Heart right ventricle (tissue), 16 donors: ENCODE results near the gene KCTD19. TPM values are rescaled to one million over a fixed set of nuclear protein-coding genes. Genes with fewer than 3 reads are reported as not detected.

Source experiments
- ATAC-seq, 8 donors: fragments of 200-7000 bp; cut with Tn5 transposase; one replicate each; pipeline ENCODE4 v1.9.1; 2020; ENCODE audit warnings: mild to moderate bottlenecking in 8 of 8, moderate library complexity in 8 of 8, moderate number of reproducible peaks in 1 of 8
- DNase-seq, 2 donors: peaks; one replicate each; pipeline ENCODE4 v3.0.0-alpha.2; 2020
- H3K27ac ChIP-seq, 10 donors: fragments of 200-600 bp; sonication (generic) in 2 of 10; one replicate each; pipeline versions ENCODE4 v1.5.0 to v1.8.0; 2020 to 2022; ENCODE audit warnings: mild to moderate bottlenecking in 3 of 10
- H3K27me3 ChIP-seq, 7 donors: fragments of 200-600 bp; one replicate each; pipeline ENCODE4 v1.8.0; 2021 to 2022; ENCODE audit warnings: mild to moderate bottlenecking in 2 of 7
- H3K36me3 ChIP-seq, 9 donors: fragments of 200-600 bp; sonication (generic) in 1 of 9; one replicate each; pipeline versions ENCODE4 v1.5.0 to v1.8.0; 2020 to 2022; ENCODE audit warnings: mild to moderate bottlenecking in 2 of 9
- H3K4me1 ChIP-seq, 9 donors: fragments of 200-600 bp; sonication (generic) in 1 of 9; one replicate each; pipeline versions ENCODE4 v1.5.0 to v1.8.0; 2020 to 2022; ENCODE audit warnings: mild to moderate bottlenecking in 4 of 9
- H3K4me3 ChIP-seq, 10 donors: fragments of 200-600 bp; sonication (generic) in 2 of 10; one replicate each; pipeline versions ENCODE4 v1.5.0 to v1.8.0; 2020 to 2022; ENCODE audit warnings: mild to moderate bottlenecking in 7 of 10, moderate library complexity in 2 of 10
- H3K9me3 ChIP-seq, 11 donors: fragments of 200-600 bp in 10 of 11; sonication (generic) in 2 of 11; one replicate each; pipeline versions ENCODE4 v1.5.0 to v1.8.0; 2013 to 2022; ENCODE audit warnings: mild to moderate bottlenecking in 2 of 11, control low read depth in 1 of 11, moderate library complexity in 1 of 11
- CTCF ChIP-seq, 9 donors: fragments of 200-600 bp; sonication (generic) in 2 of 9; IDR thresholded peaks; one replicate each; pipeline versions ENCODE4 v1.5.0 to v1.8.0; 2021 to 2022; ENCODE audit warnings: antibody characterized with exemption in 9 of 9, mild to moderate bottlenecking in 5 of 9, moderate library complexity in 1 of 9
- WGBS, 2 donors: extraction: QIAGEN DNeasy Blood & Tissue Kit; methylation state at CpG; one replicate each; pipeline ENCODE4 v1.1.7; 2013; ENCODE audit warnings: inconsistent platforms in 1 of 2; 5-methylcytosine and 5-hydroxymethylcytosine counted together
- intact Hi-C, 10 donors: fragments of 100-400 bp; cut with DNase I; formaldehyde crosslinking; loops; one replicate each; pipeline versions ENCODE4 v1.11.1 to v1.14.2; 2022
- polyA plus RNA-seq, 2 donors: library from polyadenylated mRNA; stranded (reverse); fragments of 200-250 nt; gene quantifications; one replicate each; pipeline ENCODE4 v1.2.3, GENCODE V29; 2013
- total RNA-seq, 10 donors: library from RNA; stranded (reverse); fragmentation: NEBNext Ultra II Directional in 3 of 10; extraction: Animal tissue kit (Norgen Biotek cat#: 25700) in 3 of 10; gene quantifications; one replicate each; pipeline versions ENCODE4 v1.2.1 to v1.2.4, GENCODE V29; 2021 to 2023
- donor health status: Arrhythmogenic right ventricular cardiomyopathy.
- donor health status: ischemic (EF 13 %, LVEDD 7.1; RV severe dilation, severe dysfunction).
- donor health status: healthy with polysubstance abuse.
- donor health status: DM: no; HTN: yes; CAD: no.
- donor health status: DM: no; HTN: no; CAD: no.
- donor health status: ischemic (EF 25% LVEDD 6.9; RV normal size, moderate dysfunction).
- donor health status: ischemic (EF 25% LVEDD 5.7; RV mildly dilated, moderate dysfunction).
- donor health status: healthy.
- donor health status: DM: yes; HTN: yes; CAD: no.
- donor health status: Ischemic cardiomyopathy.
- donor health status: ischemic (EF 35%, LVEDD 5.7; RV mildly dilated, moderate dysfunction).
- donor health status: nonischemic (EF 11% LVEDD 7.7; RV severe dilation, severe dysfunction).
- donor health status: DM: yes; HTN: yes; CAD: no.
- donor health status: PGD.
- donor health status: ischemic (EF 29% LVEDD 5.4; RV normal size, mild dysfunction).
- donor health status: nonischemic (EF 23%, LVEDD 6.1; RV moderate dilation, normal function).

The KCTD19 gene
- total and polyA plus RNA-seq, 12 donors = 0.01 to 0.22 TPM; not detected in 10

- peaks cover 0 to 5% (median 0%) of the 10 kb centered on the region in 7 donors for H3K27me3 ChIP-seq
- WGBS, 2 donors = 58 to 64% methylated on average over 4 of the region's 4 CpGs
- intact Hi-C loops = loop anchor here in 3 of 10 donors (5.0 to 10.0 kb wide), 3 partner anchors 134 to 144 kb away; partner anchors contain the start of gene TPPP3 (in 1 of the 3)
- TF ChIP-seq CTCF (IDR thresholded peaks at IDR 0.05) = peak; percentile 26 to 68 (median 58)
- ATAC-seq = peak; percentile 27 to 85 (median 70)
- H3K9me3 ChIP-seq = no peaks in the 10 kb centered on the region
- no peak for DNase-seq
- H3K27ac ChIP-seq = no peak overlapping the region
- peaks cover 0 to 8% (median 0%) of the 10 kb centered on the region in 9 donors for H3K4me1 ChIP-seq
- no peaks in the 10 kb centered on the region for H3K36me3 ChIP-seq
- H3K4me3 ChIP-seq = no peak overlapping the region
These were observed 66.0 kb downstream of the KCTD19 start for GRCh38 chr16:67260426-67261063.

GRCh38 chr16:67259705-67260104 is 66.8 kb downstream of the KCTD19 start:
- intact Hi-C loops = loop anchor here in 3 of 10 donors (5.0 to 10.0 kb wide), 3 partner anchors 135 to 145 kb away; partner anchors contain the start of gene TPPP3 (in 1 of the 3)
- WGBS, 2 donors = 95 to 96% methylated on average over 12 of the region's 12 CpGs
- Histone ChIP-seq H3K9me3 (no peaks in the 10 kb centered on the region), H3K27ac (no peak overlapping the region), H3K36me3 (no peaks in the 10 kb centered on the region), H3K4me3 (no peak overlapping the region), H3K4me1 (peaks cover 0 to 8% (median 0%) of the 10 kb centered on the region in 9 donors), H3K27me3 (no peaks in the 10 kb centered on the region)
- ATAC-seq (no peak), DNase-seq (no peak)
- no peak for TF ChIP-seq CTCF (IDR thresholded peaks at IDR 0.05)

- H3K36me3 ChIP-seq = no peaks in the 10 kb centered on the region
- ATAC-seq (no peak), DNase-seq (no peak)
- H3K4me3 ChIP-seq = no peak overlapping the region
- intact Hi-C loops = no loop called here
- no peak overlapping the region for H3K27ac ChIP-seq
- no peak for TF ChIP-seq CTCF (IDR thresholded peaks at IDR 0.05)
- 82 to 88% methylated on average over 11 of the region's 11 CpGs for WGBS, 2 donors
- H3K4me1 ChIP-seq = peaks cover 0 to 8% (median 0%) of the 10 kb centered on the region in 9 donors
- no peaks in the 10 kb centered on the region for H3K27me3 ChIP-seq
- no peaks in the 10 kb centered on the region for H3K9me3 ChIP-seq
These were observed 68.2 kb downstream of the KCTD19 start for GRCh38 chr16:67258161-67258835.

GRCh38 chr16:67257486-67258160 is 68.9 kb downstream of the KCTD19 start:
- H3K36me3 ChIP-seq = no peaks in the 10 kb centered on the region
- H3K4me3 ChIP-seq = no peak overlapping the region
- H3K4me1 ChIP-seq = peaks cover 0 to 8% (median 0%) of the 10 kb centered on the region in 9 donors
- no peak for TF ChIP-seq CTCF (IDR thresholded peaks at IDR 0.05)
- WGBS, 2 donors = 84% methylated on average over 4 of the region's 4 CpGs
- no peaks in the 10 kb centered on the region for H3K9me3 ChIP-seq
- intact Hi-C loops = no loop called here
- no peak overlapping the region for H3K27ac ChIP-seq
- ATAC-seq (no peak), DNase-seq (no peak)
- H3K27me3 ChIP-seq = no peaks in the 10 kb centered on the region
